NCI-H748 treated with DMSO at 0.1 percent for 48 hours (cell line): ENCODE data around the gene CCDC85A.
A peak's percentile ranks its signal among the peaks of the same experiment; 100 is the strongest.
"Not testable (repeated sequence)": the region's sequence is repeated elsewhere in the genome, so short reads cannot be mapped to it uniquely, and the experiment has no call there.

Experiments used
- DNase-seq: peaks from one replicate; lab custom pipeline; 2025; lab: John Stamatoyannopoulos, UW

The CCDC85A gene

GRCh38 chr2:56183643-56184499, at the start of gene CCDC85A:
TSS of gene CCDC85A (plus strand) at chr2:56183990. CDS start at chr2:56184625, 635 bp downstream.
- peak; percentile 57 for DNase-seq

- no peak for DNase-seq
Measured at GRCh38 chr2:56134861-56135260, 48.9 kb upstream of the CCDC85A start.

GRCh38 chr2:56142497-56143061, 41.2 kb upstream of the CCDC85A start:
- not testable (repeated sequence) for DNase-seq

- no peak for DNase-seq
Measured at GRCh38 chr2:56147907-56148306, 35.9 kb upstream of the CCDC85A start.

GRCh38 chr2:56148825-56149224, 35.0 kb upstream of the CCDC85A start:
- no peak for DNase-seq

- no peak for DNase-seq
Measured at GRCh38 chr2:56151841-56152240, 31.9 kb upstream of the CCDC85A start.

GRCh38 chr2:56155188-56155587, 28.6 kb upstream of the CCDC85A start:
- DNase-seq, result no peak

- DNase-seq, result not testable (repeated sequence)
Measured at GRCh38 chr2:56159875-56160274, 23.9 kb upstream of the CCDC85A start.

GRCh38 chr2:56167616-56168562, 15.9 kb upstream of the CCDC85A start:
- DNase-seq, result no peak

- no peak for DNase-seq
Measured at GRCh38 chr2:56169521-56169920, 14.3 kb upstream of the CCDC85A start.

GRCh38 chr2:56170504-56170903, 13.3 kb upstream of the CCDC85A start:
- DNase-seq, result no peak

GRCh38 chr2:56170988-56171387, 12.8 kb upstream of the CCDC85A start:
- DNase-seq, result no peak

- DNase-seq, result no peak
Measured at GRCh38 chr2:56175779-56176178, 8.0 kb upstream of the CCDC85A start.

GRCh38 chr2:56177420-56178220, 6.2 kb upstream of the CCDC85A start:
- DNase-seq, result no peak

- DNase-seq, result no peak
Measured at GRCh38 chr2:56179931-56180330, 3.9 kb upstream of the CCDC85A start.

- DNase-seq, result no peak
Measured at GRCh38 chr2:56182420-56182819, 1.4 kb upstream of the CCDC85A start.

- peak; percentile 2 for DNase-seq
Measured at GRCh38 chr2:56184500-56185011, 766 bp downstream of the CCDC85A start.

- DNase-seq, result peak; percentile 15
Measured at GRCh38 chr2:56185101-56185581, 1.4 kb downstream of the CCDC85A start.

GRCh38 chr2:56185582-56186046, 1.8 kb downstream of the CCDC85A start:
- peak; percentile 12 for DNase-seq

- DNase-seq, result peak; percentile 17
Measured at GRCh38 chr2:56191617-56192016, 7.8 kb downstream of the CCDC85A start.
